Omental fat pad (tissue), 4 donors: ENCODE data around the gene ADM5. TPM values are rescaled to one million over a fixed set of nuclear protein-coding genes. Genes with fewer than 3 reads are reported as not detected.

Experiments
- ATAC-seq: fragments of 150-250 bp; one replicate; pipeline ENCODE4 v1.9.1; 2016; ENCODE audit warnings: mild to moderate bottlenecking, moderate library complexity; ENCODE audit not compliant: low FRiP score
- DNase-seq: peaks from one replicate; pipeline ENCODE4 v3.0.0-alpha.2; 2019; ENCODE audit warnings: low spot score
- CTCF ChIP-seq, 3 donors: fragments of 450-650 bp; IDR thresholded peaks; one replicate each; pipeline ENCODE4 v1.5.1; 2016 to 2017; ENCODE audit warnings: antibody characterized with exemption in 3 of 3, mild to moderate bottlenecking in 3 of 3, moderate library complexity in 2 of 3
- total RNA-seq, 4 donors: library from RNA; depleted of rRNA; stranded (reverse); fragments of >200 nt; gene quantifications; one replicate each; pipeline ENCODE4 v1.1.0, GENCODE V29; 2016

ADM5 gene
- total RNA-seq, 4 donors from 2014 or later = 1.2 to 3.4 (median 2.3) TPM

- no peak for ATAC-seq
- no peak for DNase-seq
- no peak for TF ChIP-seq CTCF (IDR thresholded peaks at IDR 0.05)
Observed at GRCh38 chr19:49704888-49705642, 15.7 kb downstream of the ADM5 start.

- ATAC-seq (no peak), DNase-seq (no peak)
- no peak for TF ChIP-seq CTCF (IDR thresholded peaks at IDR 0.05)
Observed at GRCh38 chr19:49705919-49706318, 16.5 kb downstream of the ADM5 start.

- no peak for DNase-seq
- TF ChIP-seq CTCF (IDR thresholded peaks at IDR 0.05) = no peak
- no peak for ATAC-seq
Observed at GRCh38 chr19:49710372-49710951, 21.1 kb downstream of the ADM5 start.

GRCh38 chr19:49712397-49712859, 23.0 kb downstream of the ADM5 start:
- peak; percentile 18 for ATAC-seq
- DNase-seq = no peak
- no peak for TF ChIP-seq CTCF (IDR thresholded peaks at IDR 0.05)

- ATAC-seq (no peak), DNase-seq (no peak)
- TF ChIP-seq CTCF (IDR thresholded peaks at IDR 0.05) = no peak
Observed at GRCh38 chr19:49713236-49713845, 23.9 kb downstream of the ADM5 start.

GRCh38 chr19:49716154-49716553, 26.8 kb downstream of the ADM5 start:
- no peak for ATAC-seq
- TF ChIP-seq CTCF (IDR thresholded peaks at IDR 0.05) = no peak

More at GRCh38 chr19:49716154-49716553, 26.8 kb downstream of the ADM5 start:
- DNase-seq = no peak
